Measurements from ENCODE around the gene RAB20. TPM values are rescaled to one million over a fixed set of nuclear protein-coding genes. Genes with fewer than 3 reads are reported as not detected.

The RAB20 gene
- total RNA-seq, 6 experiments from 2014 or later = 12.5 to 47.2 (median 36.3) TPM

DNA sequence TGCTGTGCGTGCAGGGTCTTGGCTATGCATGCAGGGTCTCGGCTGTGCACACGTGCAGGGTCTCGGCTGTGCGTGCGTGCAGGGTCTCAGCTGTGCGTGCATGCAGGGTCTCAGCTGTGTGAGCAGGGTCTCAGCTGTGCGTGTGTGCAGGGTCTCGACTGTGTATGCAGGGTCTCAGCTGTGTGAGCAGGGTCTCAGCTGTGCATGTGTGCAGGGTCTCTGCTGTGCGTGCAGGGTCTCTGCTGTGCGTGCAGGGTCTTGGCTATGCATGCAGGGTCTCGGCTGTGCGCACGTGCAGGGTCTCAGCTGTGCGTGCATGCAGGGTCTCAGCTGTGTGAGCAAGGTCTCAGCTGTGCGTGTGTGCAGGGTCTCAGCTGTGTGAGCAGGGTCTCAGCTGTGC lies 42.5 kb downstream of the RAB20 start:
- ATAC-seq = no peak
- intact Hi-C loops (cut with DNase I) = no loop called here
- H3K4me3 ChIP-seq = no peak overlapping the region
- peaks cover 0 to 9% (median 0%) of the 10 kb centered on the region in 4 donors for H3K36me3 ChIP-seq
- peak in 1 of 3 donors; percentile 49 for DNase-seq
- WGBS (ENCODE audit: insufficient coverage, low coverage, low lambda C conversion rate, missing lambda C conversion rate) = 83% methylated on average over 3 of the region's 16 CpGs
- no peak for TF ChIP-seq CTCF (IDR thresholded peaks at IDR 0.05)
- TF ChIP-seq POLR2A (IDR thresholded peaks at IDR 0.05) = no peak
- H3K27me3 ChIP-seq = no peaks in the 10 kb centered on the region
- no peaks in the 10 kb centered on the region for H3K9me3 ChIP-seq
- no peak overlapping the region for H3K27ac ChIP-seq
- peaks cover 0 to 34% (median 20%) of the 10 kb centered on the region in 4 donors for H3K4me1 ChIP-seq

DNA sequence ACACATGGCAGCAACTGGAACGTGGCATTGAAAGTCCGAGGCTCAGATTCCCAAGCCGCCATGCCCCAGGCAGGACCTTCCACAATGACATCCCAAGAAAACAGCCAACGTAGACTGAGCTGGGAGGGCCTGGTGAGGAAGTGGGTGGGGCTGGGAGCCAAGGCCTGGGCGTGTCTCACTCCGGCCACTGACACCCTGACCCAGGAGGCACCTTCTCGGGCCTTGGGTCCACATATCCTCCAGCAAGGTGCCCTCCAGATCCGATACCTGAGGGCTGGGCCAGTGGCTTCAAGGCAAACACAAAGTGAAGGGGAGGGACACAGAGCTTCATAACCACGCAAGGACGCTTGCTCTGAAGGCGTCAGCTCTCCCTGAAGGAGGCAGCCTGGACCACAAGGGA lies 43.0 kb downstream of the RAB20 start:
- Histone ChIP-seq H3K36me3 (peaks cover 0 to 8% (median 0%) of the 10 kb centered on the region in 4 donors), H3K9me3 (no peaks in the 10 kb centered on the region), H3K27ac (no peak overlapping the region), H3K4me1 (peaks cover 0 to 29% (median 15%) of the 10 kb centered on the region in 4 donors), H3K4me3 (no peak overlapping the region), H3K27me3 (no peaks in the 10 kb centered on the region)
- peak in 1 of 4 donors; percentile 3 for ATAC-seq
- TF ChIP-seq CTCF (IDR thresholded peaks at IDR 0.05) (no peak), POLR2A (IDR thresholded peaks at IDR 0.05) (no peak)
- intact Hi-C loops (cut with DNase I) = no loop called here
- WGBS (ENCODE audit: insufficient coverage, low coverage, low lambda C conversion rate, missing lambda C conversion rate) = 100% methylated on average over 1 of the region's 11 CpGs
- DNase-seq = peak in 2 of 3 donors; percentile 45 to 59

DNA sequence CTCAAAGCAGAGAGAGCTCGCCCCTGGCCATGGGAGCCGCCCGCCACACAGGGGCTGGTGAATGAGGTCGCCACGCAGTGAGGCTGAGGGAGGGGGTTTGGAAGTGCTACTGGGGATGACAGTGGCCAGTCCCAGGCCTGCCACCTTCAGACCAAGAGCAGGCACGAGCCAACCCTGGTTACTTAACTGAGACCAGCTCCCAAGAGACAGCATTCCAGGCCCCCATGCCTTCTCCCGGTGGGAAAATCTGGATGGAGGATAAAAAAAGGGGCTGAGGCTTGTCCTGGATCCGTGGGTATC lies 43.3 kb downstream of the RAB20 start:
- Histone ChIP-seq H3K36me3 (peaks cover 0 to 4% (median 0%) of the 10 kb centered on the region in 4 donors), H3K27me3 (no peaks in the 10 kb centered on the region), H3K4me3 (no peak overlapping the region), H3K4me1 (peaks cover 0 to 29% (median 13%) of the 10 kb centered on the region in 4 donors), H3K9me3 (no peaks in the 10 kb centered on the region), H3K27ac (no peak overlapping the region)
- WGBS (ENCODE audit: insufficient coverage, low coverage, low lambda C conversion rate, missing lambda C conversion rate) = 96% methylated on average over 4 of the region's 8 CpGs
- TF ChIP-seq CTCF (IDR thresholded peaks at IDR 0.05) = no peak
- DNase-seq (peak in 1 of 3 donors; percentile 39), ATAC-seq (no peak)
- intact Hi-C loops (cut with DNase I) = no loop called here

DNA sequence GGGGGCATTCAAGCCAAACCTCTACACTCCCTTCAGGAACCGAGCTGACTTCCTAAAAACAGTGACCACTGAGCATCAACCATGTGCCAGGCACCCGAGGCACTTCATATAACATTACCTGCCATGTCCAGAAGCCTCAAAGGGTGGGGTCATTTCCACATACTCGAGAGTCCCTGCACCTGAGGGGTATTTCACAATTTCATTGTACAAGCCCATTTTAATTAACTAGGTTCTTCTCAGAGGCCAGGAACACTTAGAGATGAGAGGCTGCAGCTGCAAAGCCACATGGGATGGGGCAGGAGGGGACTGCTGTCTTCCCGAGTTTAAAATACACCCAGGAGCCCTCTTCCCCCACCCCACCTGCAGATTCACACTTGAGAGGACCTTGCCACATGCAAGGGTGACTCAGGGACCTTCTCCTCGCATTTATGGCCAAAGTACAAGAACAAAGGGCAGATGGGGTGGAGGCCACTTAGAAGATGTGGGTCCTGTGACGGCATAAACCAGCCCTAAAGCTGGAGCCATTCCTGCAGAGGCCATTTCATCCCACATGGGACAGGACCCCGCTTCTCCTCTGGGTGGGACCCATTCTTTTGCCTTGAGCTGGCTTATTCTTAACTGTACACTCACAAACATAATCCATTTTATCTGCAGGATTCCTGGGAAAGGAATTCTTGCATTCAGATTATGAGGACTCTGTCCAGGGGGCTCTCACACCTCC lies 43.9 kb downstream of the RAB20 start:
- Histone ChIP-seq H3K4me3 (no peak overlapping the region), H3K27me3 (no peaks in the 10 kb centered on the region), H3K36me3 (no peaks in the 10 kb centered on the region), H3K27ac (no peak overlapping the region), H3K9me3 (no peaks in the 10 kb centered on the region), H3K4me1 (peaks cover 0 to 23% (median 10%) of the 10 kb centered on the region in 4 donors)
- TF ChIP-seq POLR2A (IDR thresholded peaks at IDR 0.05) (no peak), CTCF (IDR thresholded peaks at IDR 0.05) (no peak)
- DNase-seq (no peak), ATAC-seq (no peak)
- intact Hi-C loops (cut with DNase I) = no loop called here
- 63% methylated on average over 5 of the region's 7 CpGs for WGBS (ENCODE audit: insufficient coverage, low coverage, low lambda C conversion rate, missing lambda C conversion rate)
